GM18907 (cell line): ENCODE results near the gene GOLM1.
"Not testable (repeated sequence)": the region's sequence is repeated elsewhere in the genome, so short reads cannot be mapped to it uniquely, and the experiment has no call there.

Experiments used
- ATAC-seq: cut with Tn5 transposase; IDR thresholded peaks from one replicate; pipeline ENCODE4 v1.9.1; 2021; ENCODE audit warnings: mild to moderate bottlenecking, moderate library complexity; ENCODE audit not compliant: unreplicated experiment

GOLM1 gene, protein sequence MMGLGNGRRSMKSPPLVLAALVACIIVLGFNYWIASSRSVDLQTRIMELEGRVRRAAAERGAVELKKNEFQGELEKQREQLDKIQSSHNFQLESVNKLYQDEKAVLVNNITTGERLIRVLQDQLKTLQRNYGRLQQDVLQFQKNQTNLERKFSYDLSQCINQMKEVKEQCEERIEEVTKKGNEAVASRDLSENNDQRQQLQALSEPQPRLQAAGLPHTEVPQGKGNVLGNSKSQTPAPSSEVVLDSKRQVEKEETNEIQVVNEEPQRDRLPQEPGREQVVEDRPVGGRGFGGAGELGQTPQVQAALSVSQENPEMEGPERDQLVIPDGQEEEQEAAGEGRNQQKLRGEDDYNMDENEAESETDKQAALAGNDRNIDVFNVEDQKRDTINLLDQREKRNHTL

GRCh38 chr9:86098824-86099700, at the start of gene GOLM1:
TSS of gene GOLM1 (minus strand) at chr9:86099558. CDS start at chr9:86079320, 20,238 bp downstream.
- ATAC-seq = peak; percentile 64

DNA sequence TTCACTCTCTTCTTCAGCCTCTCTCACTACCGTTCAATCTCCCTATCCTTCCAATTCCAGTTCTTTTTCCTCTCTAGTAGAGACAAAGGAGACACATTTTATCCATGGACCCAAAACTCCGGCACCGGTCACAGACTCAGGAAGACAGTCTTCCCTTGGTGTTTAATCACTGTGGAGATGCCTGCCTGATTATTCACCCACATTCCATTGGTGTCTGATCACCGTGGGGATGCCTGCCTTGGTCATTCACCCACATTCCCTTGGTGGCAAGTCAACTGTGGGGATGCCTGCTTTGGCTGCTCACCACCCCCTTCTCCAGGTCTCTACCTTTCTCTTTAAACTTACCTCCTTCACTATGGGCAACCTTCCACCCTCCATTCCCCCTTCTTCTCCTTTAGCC, 47.3 kb upstream of the GOLM1 start:
- ATAC-seq = not testable (repeated sequence)

DNA sequence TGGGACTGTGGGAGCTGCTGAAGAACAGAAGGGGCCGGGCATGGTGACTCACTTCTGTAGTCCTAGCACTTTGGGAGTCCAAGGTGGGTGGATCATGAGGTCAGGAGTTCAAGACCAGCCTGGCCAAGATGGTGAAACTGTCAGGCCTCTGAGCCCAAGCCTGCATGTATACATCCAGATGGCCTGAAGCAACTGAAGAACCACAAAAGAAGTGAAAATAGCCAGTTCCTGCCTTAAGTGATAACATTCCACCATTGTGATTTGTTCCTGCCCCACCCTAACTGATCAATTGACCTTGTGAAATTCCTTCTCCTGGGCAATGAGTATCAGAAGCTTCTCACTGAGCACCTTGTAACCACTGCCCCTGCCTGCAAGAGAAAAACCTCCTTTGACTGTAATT, 46.6 kb upstream of the GOLM1 start:
- ATAC-seq = not testable (repeated sequence)

DNA sequence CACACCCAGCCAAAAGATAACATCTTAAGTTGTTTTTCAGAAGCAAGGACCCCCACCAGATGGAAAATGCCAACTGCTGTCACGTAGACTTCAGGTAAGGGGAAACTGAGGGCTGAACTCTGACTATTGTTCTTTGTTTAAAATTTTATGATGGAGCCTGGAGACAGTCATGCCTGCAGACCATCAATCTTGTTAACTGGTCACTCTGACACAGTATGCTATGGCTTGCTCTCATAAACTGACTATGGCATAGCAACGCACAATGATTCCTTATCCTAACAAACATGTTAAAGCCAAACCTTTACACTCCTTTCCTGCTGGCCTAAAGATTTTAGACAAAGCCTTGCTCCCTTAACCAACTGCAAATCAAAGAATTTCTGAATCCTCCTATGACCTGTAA, 43.6 kb upstream of the GOLM1 start:
- ATAC-seq = no peak

DNA sequence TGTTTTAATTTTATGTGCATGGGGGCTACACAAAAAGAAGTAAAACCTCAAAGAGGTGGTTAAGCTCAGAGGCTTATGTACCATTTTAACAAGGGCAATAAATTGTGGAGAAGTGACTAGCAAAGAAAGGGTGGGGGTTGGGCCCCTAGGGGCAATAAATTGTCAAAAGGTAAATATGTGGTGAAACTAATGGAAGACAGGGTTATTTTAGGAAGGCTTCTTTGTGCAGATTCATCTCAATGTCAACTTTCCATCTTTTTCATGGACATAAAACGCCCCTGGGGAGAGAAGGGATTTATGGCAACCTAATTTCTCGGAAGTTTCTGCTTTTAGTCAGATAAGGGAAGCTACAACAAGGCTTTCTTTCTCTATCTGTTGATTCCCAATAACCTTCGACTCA, 42.5 kb upstream of the GOLM1 start:
- no peak for ATAC-seq

DNA sequence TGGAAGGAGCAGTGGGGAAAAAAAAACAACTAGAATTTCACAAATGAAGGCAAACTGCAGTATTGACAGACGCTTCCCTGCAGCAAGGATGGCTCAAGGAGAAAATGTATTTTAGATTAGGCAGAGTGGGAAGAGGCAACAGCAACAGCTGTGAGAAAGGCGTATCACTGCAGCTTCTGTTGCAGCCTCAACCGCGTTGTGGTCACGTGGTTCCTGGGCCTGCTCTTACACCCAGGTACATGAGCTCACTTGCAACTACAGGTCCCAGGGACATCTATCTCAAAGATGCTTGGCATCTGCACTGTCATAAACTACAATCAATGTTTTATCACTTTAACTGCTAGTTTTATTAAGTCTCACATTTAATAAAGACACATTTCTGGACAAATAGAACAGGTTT, 36.0 kb upstream of the GOLM1 start:
- no peak for ATAC-seq

DNA sequence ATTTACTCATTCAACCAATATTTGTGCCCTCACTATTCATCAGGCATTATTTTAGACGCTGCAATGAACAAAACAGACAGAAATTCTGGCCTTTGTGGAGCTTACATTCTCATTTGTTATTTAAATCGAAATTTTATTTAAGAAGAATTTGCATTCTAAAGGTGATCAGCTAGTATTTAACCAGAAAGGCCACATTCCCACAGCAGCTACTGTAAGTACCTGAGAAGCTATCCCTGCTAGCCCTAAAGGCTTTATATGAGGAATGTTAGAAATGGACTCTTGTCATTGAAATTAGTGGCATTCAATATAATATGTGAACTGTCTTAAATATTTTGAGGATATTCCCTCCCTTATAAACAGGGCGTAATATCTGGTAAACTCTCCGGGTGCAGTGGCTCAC, 35.0 kb upstream of the GOLM1 start:
- no peak for ATAC-seq

DNA sequence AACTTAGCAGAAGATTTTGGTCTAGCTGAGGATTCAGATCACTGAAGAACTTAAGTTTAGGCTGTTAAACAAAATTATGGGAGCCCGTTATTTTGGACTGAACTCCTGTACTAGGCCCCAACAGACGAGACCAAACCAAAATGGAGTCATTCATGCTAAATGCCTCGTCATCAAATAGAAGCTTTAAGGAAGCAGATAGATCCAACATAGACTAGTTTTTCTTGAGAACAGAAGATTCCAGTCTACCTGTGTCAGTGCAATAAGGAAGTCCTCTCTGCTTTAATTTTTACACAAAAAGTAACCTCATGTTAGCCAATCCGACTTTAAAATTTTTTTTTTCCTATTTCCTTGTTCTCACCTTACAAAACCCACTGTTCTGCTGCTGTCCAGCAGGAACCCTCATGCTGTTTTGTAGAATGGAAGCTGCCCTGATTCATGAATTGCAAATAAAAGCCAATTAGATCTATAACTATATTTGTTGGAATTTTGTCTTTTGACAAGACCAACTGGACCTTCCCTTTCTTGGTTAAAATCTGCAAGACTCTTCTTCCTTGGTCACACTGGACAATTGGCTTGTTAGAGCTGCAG, 29.0 kb upstream of the GOLM1 start:
- no peak for ATAC-seq

DNA sequence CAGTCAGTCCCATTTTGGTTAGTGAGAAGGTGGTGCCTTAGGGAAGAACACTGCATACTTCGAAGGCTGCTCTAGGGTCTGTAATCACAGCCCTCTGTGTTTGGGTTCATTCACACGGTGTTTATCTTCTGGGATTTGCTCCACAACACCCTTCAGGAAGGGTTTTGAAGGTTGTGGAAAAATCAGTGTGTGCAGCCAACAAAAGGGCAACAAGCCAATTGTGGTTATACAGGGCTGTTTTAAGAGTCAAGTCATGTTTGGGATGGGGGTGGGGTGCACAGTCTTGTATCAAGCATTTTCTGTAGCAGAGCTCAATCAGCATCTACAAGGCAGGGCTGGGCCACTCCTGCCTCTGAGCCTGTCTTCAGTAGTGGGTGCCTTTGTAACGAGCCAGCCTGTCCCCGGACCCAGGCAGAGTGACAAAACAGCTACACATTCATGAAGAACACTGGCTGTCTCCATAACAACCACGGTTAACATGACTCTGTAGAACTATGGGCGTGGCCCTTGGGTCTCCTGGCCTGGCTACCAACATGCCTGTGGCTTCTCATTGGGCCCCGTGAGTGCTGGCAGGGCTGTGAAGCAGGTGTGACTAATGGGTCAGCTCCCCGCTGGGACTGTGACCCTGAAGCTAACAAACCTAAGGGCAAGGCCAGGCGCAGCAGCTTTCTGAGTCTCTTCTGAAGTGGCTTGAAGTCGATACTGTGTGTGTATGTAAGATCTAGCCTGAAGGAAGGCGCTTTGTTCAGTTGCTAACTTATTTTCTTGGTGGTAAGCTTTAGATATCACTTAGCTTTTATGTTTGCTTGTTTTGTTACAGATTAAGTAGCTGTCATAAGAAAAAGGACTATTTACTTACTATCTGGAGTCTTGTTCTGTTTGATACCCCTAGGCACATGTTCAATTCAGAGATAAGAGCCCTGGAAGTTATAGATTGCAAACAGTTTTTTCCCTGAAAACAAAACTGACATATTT, 27.9 kb upstream of the GOLM1 start:
- ATAC-seq = no peak

- no peak for ATAC-seq
Measured at GRCh38 chr9:86122311-86122710, 23.0 kb upstream of the GOLM1 start.

DNA sequence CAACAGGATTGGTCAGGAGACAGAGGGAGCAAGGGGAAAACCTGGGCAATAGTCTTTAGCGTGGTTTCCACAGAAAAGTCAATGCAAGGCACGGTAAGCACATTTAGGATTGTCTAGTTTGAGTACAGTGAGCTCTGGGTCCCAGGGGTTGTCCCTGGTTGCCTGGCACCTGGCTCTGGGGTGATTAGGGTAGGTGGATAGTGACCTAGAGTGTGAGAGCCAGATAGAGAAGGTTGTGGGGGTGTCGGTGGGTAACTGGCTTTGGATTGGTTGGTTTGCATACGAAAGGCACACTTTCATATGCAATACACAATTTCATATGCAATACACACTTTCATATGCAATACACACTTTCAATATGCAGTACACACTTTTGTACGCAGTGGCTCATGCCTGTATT, 20.1 kb upstream of the GOLM1 start:
- ATAC-seq = no peak

DNA sequence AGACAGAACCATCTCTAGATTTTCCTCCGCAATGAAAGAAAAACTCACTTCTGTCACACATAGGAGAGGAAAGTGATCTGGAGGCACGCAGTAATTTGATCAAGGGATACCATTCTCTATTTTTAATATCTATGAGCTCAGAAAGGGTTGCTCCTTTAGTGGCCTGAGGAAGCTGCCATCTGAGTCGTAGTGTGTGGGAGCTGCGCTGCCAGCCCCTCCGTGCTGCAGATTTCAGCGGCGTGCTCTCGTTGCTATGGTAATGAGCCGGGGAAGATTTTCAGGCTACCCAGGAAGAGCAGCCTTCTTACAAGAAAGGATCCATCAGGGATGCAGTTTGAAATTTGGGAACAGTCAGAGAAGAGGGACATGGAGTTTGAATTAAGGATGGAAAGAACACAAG, 17.1 kb upstream of the GOLM1 start:
- no peak for ATAC-seq

DNA sequence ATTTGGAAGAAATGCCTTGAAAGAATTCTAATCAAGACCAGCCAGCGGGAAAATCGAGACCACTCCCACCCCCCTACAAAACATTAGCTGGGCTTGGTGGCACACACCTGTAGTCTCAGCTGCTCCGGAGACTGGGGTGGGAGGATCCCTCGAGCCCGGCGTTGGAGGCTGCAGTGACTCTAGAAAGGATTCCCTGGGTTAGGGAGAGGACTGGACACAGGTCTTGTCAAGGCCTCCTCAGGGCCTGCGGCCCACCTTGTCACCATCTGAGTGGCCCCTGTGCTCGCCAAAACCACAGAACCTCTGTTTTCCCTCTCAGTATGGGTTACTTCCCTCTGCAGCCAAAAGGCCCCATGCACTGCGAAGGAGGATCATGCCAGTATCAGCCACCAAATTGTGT, 16.5 kb upstream of the GOLM1 start:
- no peak for ATAC-seq

DNA sequence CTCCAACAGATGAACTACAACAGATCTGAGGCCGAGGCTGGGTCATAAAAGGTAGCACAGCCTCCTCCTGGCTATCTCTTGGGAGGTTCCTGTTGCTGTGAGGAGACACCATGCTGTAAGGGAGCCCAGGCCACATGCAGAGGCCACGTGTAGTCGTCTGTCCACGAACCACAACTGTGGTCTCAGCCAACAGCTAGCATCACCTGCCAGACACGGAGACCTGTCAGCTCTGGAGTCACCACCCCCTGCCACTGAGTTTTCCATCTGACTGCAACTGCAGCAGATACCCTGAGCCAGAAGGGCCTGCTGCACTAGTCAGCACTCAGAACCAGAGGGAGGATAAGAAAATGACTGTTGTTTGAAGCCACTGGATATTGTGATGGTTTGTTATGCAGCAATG, 12.7 kb upstream of the GOLM1 start:
- ATAC-seq = no peak

DNA sequence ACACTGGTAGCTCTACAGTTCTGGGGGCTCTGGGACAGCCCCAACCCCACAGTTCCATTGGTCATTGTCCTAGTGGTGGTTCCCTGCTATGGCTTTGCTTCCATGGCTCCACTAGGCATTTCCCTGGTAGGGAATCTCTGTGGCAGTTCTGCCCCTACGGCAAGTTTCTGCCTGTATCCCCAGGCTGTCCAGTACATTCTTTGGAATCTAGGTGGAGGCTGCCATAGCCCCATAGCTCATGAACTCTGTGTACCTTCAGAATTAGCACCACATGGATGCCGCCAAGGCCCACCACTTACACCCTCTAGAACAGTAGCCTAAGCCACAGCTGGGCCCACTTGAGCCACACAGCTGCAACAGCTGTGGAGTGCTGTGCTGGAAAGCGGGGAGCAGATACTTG, 3.3 kb upstream of the GOLM1 start:
- no peak for ATAC-seq

- ATAC-seq = peak; percentile 46
Measured at GRCh38 chr9:86099701-86100364, 475 bp upstream of the GOLM1 start.

- ATAC-seq = no peak
Measured at GRCh38 chr9:86097510-86098224, 1.7 kb downstream of the GOLM1 start.

DNA sequence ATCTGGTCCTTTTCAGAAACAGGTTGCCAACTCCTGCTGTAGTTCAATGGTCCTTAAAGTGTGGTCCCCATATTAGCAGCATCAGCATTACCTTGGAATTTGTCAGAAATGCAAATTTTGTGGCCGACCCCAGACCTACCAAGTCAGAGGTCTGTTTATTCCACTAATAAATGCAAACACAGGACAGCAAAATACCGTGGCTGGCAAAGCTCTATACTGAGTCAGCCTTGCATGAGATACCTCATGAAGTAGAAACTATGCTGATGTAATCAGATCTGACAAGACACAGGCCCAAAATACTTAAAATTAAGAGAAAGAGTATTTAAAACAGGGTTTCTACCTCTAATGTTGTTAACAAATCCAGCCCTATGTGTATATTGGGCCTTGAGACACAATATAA, 3.0 kb downstream of the GOLM1 start:
- ATAC-seq = no peak

- ATAC-seq = peak; percentile 54
Measured at GRCh38 chr9:86093788-86094555, 5.4 kb downstream of the GOLM1 start.
